Endothelial cell (in vitro differentiated cells): ENCODE results near the gene POLL. TPM values are rescaled to one million over a fixed set of nuclear protein-coding genes. Genes with fewer than 3 reads are reported as not detected.

Experiments
- DNase-seq: peaks from one replicate; pipeline ENCODE4 v3.0.0; 2021; ENCODE audit warnings: low spot score
- H3K27ac Mint-ChIP-seq: one replicate; pipeline ENCODE4 v1.8.0; 2021; ENCODE audit warnings: mixed read lengths, inconsistent platforms; ENCODE audit not compliant: unreplicated experiment
- H3K27me3 Mint-ChIP-seq: one replicate; pipeline ENCODE4 v1.8.0; 2021; ENCODE audit warnings: mild to moderate bottlenecking, moderate library complexity, mixed read lengths, inconsistent platforms; ENCODE audit not compliant: unreplicated experiment
- H3K36me3 Mint-ChIP-seq: one replicate; pipeline ENCODE4 v1.8.0; 2021; ENCODE audit warnings: mild to moderate bottlenecking, low read depth, mixed read lengths, inconsistent platforms; ENCODE audit not compliant: unreplicated experiment
- H3K4me1 Mint-ChIP-seq: one replicate; pipeline ENCODE4 v1.8.0; 2021; ENCODE audit warnings: mild to moderate bottlenecking, mixed read lengths, inconsistent platforms; ENCODE audit not compliant: unreplicated experiment
- H3K4me3 Mint-ChIP-seq: one replicate; pipeline ENCODE4 v1.8.0; 2021; ENCODE audit warnings: mild to moderate bottlenecking, mixed read lengths, inconsistent platforms; ENCODE audit not compliant: unreplicated experiment
- H3K9me3 Mint-ChIP-seq: one replicate; pipeline ENCODE4 v1.8.0; 2021; ENCODE audit warnings: mixed read lengths, inconsistent platforms; ENCODE audit not compliant: unreplicated experiment
- total RNA-seq: library from RNA; stranded (reverse); fragmentation: NEBNext Ultra II Directional; extraction: Animal tissue kit (Norgen Biotek cat#: 25700); gene quantifications from one replicate; pipeline ENCODE4 v1.2.1, GENCODE V29; 2021; ENCODE audit not compliant: unreplicated experiment
- TF ChIP-seq, protein P1 (sequence below): fragments of 200-600 bp; sonication (generic); IDR thresholded peaks from one replicate; pipeline ENCODE4 v1.5.0; 2021; ENCODE audit warnings: antibody characterized with exemption; ENCODE audit not compliant: unreplicated experiment

Gene POLL
- total RNA-seq, 1 donor from 2014 or later, result 44.8 TPM

DNA sequence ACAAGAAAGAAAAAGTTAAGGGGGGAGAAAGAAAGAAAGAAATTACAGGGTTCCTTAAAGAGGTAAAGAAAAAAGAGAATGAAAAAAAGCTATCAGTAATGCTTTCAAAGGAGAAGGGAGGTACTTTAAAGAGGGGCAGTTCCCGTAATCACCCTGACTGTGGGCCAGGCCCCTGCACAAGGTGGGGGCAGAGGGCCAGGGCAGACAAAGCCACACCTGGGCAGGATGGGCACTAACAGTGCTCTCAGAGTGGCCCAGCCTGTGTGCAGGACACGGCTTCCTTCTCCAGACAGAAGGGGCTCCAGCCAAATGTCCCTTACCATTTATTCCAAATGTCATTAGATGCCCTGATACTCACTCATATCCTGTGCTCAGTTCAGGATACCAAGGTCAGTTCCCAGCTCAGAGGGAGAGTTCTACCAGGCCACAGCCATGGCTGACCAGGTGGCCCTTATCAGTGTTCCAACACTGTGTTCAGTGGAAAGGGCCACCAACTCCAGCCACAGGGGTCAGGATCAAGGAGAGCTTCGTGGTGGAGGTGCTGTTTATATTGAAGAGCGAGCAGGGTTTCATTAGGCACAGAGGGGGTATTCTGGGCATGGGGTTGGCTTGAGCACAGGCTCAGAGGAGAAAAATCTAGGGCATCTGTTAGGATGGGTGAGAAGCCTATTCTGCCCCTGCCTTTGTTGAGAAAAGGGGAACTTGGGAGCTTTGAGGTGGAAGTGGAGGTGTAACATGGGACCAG, 29.9 kb upstream of the POLL start:
- H3K9me3 Mint-ChIP-seq, result no peaks in the 10 kb centered on the region
- peaks cover 23% of the 10 kb centered on the region for H3K36me3 Mint-ChIP-seq
- peak overlapping the region; percentile 80 for H3K27ac Mint-ChIP-seq
- peaks cover 26% of the 10 kb centered on the region for H3K4me1 Mint-ChIP-seq
- no peak for DNase-seq
- H3K4me3 Mint-ChIP-seq, result no peak overlapping the region
- H3K27me3 Mint-ChIP-seq, result peaks cover 7% of the 10 kb centered on the region
- TF ChIP-seq, protein P1, sequence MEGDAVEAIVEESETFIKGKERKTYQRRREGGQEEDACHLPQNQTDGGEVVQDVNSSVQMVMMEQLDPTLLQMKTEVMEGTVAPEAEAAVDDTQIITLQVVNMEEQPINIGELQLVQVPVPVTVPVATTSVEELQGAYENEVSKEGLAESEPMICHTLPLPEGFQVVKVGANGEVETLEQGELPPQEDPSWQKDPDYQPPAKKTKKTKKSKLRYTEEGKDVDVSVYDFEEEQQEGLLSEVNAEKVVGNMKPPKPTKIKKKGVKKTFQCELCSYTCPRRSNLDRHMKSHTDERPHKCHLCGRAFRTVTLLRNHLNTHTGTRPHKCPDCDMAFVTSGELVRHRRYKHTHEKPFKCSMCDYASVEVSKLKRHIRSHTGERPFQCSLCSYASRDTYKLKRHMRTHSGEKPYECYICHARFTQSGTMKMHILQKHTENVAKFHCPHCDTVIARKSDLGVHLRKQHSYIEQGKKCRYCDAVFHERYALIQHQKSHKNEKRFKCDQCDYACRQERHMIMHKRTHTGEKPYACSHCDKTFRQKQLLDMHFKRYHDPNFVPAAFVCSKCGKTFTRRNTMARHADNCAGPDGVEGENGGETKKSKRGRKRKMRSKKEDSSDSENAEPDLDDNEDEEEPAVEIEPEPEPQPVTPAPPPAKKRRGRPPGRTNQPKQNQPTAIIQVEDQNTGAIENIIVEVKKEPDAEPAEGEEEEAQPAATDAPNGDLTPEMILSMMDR, result no peak

DNA sequence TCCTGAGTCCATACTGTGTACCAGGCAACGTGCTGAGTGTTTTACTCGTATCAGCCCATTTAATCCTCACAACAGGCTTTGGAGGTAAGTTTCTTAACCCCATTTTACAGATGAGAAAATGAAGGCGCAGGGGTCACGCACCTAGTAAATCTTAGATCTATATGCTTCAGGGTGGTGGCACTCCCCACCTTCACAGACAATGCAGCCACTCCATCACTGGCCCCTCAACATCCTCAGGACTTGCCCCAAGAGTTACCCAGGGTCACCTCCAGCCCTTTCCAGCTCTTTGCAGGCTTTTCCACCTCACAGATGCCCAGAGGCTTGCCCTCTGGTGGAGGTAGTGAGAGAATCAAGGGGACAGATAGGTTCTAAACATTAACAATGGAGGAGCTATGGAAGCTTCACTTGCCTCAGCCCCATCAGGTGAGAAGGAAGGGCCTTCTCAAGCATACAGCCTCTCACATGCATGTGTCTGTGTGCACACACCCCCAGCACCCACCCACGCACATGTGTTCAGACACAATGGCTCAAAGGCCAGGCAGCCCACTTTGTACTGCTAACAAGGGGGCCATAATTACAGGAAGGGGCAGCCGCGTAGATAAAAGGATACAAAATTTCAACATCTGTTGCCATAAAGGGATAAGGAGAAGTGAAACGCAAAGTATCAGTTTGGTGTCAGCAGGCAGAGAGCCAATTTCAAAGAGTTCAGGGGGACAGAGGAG, 29.2 kb upstream of the POLL start:
- H3K9me3 Mint-ChIP-seq, result no peaks in the 10 kb centered on the region
- H3K4me3 Mint-ChIP-seq, result no peak overlapping the region
- peak overlapping the region; percentile 80 for H3K27ac Mint-ChIP-seq
- no peak for DNase-seq
- TF ChIP-seq, protein P1, result no peak
- H3K27me3 Mint-ChIP-seq, result peaks cover 7% of the 10 kb centered on the region
- H3K36me3 Mint-ChIP-seq, result peaks cover 18% of the 10 kb centered on the region
- peaks cover 26% of the 10 kb centered on the region for H3K4me1 Mint-ChIP-seq

- peak overlapping the region; percentile 77 for H3K4me3 Mint-ChIP-seq
- peaks cover 13% of the 10 kb centered on the region for H3K36me3 Mint-ChIP-seq
- no peaks in the 10 kb centered on the region for H3K9me3 Mint-ChIP-seq
- H3K27me3 Mint-ChIP-seq, result peaks cover 7% of the 10 kb centered on the region
- DNase-seq, result no peak
- H3K4me1 Mint-ChIP-seq, result peaks cover 26% of the 10 kb centered on the region
- H3K27ac Mint-ChIP-seq, result peak overlapping the region; percentile 9
- TF ChIP-seq, protein P1, result no peak
Measured at GRCh38 chr10:101616415-101617101, 28.5 kb upstream of the POLL start.

GRCh38 chr10:101615525-101616116, 27.6 kb upstream of the POLL start:
- H3K4me1 Mint-ChIP-seq, result peaks cover 26% of the 10 kb centered on the region
- TF ChIP-seq, protein P1, result no peak
- H3K27me3 Mint-ChIP-seq, result peaks cover 7% of the 10 kb centered on the region
- H3K27ac Mint-ChIP-seq, result peak overlapping the region; percentile 9
- H3K9me3 Mint-ChIP-seq, result no peaks in the 10 kb centered on the region
- DNase-seq, result no peak
- peak overlapping the region; percentile 51 for H3K4me3 Mint-ChIP-seq
- H3K36me3 Mint-ChIP-seq, result peaks cover 15% of the 10 kb centered on the region
